GM13976 (cell line): ENCODE measurements around the gene FAM13C.
"Not testable (repeated sequence)": the region's sequence is repeated elsewhere in the genome, so short reads cannot be mapped to it uniquely, and the experiment has no call there.

Source experiments
- DNase-seq: peaks from one replicate; pipeline ENCODE4 v3.0.0; 2012; ENCODE audit warnings: low spot score
- CTCF ChIP-seq: IDR thresholded peaks from 2 replicates; pipeline ENCODE4 v1.5.1; 2012; ENCODE audit warnings: borderline replicate concordance, mild to moderate bottlenecking; ENCODE audit not compliant: insufficient read depth; ENCODE audit errors: extremely low read depth, missing control alignments, control extremely low read depth
- in situ Hi-C: fragments of 300-500 bp; cut with MboI; formaldehyde crosslinking; loops from one replicate; pipeline ENCODE4 v1.12.0; 2022; ENCODE audit warnings: low sequenced_read_pairs, mixed read lengths, inconsistent platforms; ENCODE audit not compliant: unreplicated experiment

The FAM13C gene

GRCh38 chr10:59234816-59235429 lies 127.4 kb downstream of the FAM13C start:
- peak; percentile 36 for TF ChIP-seq CTCF
- no peak for DNase-seq

GRCh38 chr10:59234194-59234593 lies 128.2 kb downstream of the FAM13C start:
- no peak for TF ChIP-seq CTCF
- no peak for DNase-seq
- in situ Hi-C loops = loop anchor here (25.0 kb wide), 1 partner anchor 378 kb away; no protein-coding TSS in a partner anchor

More at GRCh38 chr10:59234816-59235429, 127.4 kb downstream of the FAM13C start:
- in situ Hi-C loops = loop anchor here (25.0 kb wide), 1 partner anchor 377 kb away; no protein-coding TSS in a partner anchor

- DNase-seq = no peak
- no peak for TF ChIP-seq CTCF
- in situ Hi-C loops = loop anchor here (25.0 kb wide), 1 partner anchor 383 kb away; no protein-coding TSS in a partner anchor
Observed at GRCh38 chr10:59229441-59229840, 132.9 kb downstream of the FAM13C start.

- no peak for TF ChIP-seq CTCF
- in situ Hi-C loops = loop anchor here (25.0 kb wide), 1 partner anchor 385 kb away; no protein-coding TSS in a partner anchor
- DNase-seq = no peak
Observed at GRCh38 chr10:59227136-59227673, 135.1 kb downstream of the FAM13C start.

- in situ Hi-C loops = loop anchor here (25.0 kb wide), 1 partner anchor 387 kb away; no protein-coding TSS in a partner anchor
- DNase-seq = no peak
- TF ChIP-seq CTCF = no peak
Observed at GRCh38 chr10:59225211-59225610, 137.1 kb downstream of the FAM13C start.

- DNase-seq, in situ Hi-C loops: not testable (repeated sequence)
Observed at GRCh38 chr10:59223597-59223996, 138.8 kb downstream of the FAM13C start.

- no peak for DNase-seq
- in situ Hi-C loops = no loop called here
- TF ChIP-seq CTCF = no peak
Observed at GRCh38 chr10:59222788-59223187, 139.6 kb downstream of the FAM13C start.
